Measurements from ENCODE around the gene FAM83D. TPM values are rescaled to one million over a fixed set of nuclear protein-coding genes. Genes with fewer than 3 reads are reported as not detected.

Gene FAM83D
- total and polyA plus RNA-seq, 2 donors from 2014 or later, result 0.79 to 1.2 TPM

GRCh38 chr20:38979842-38980241, 53.6 kb downstream of the FAM83D start:
- TF ChIP-seq CTCF (IDR thresholded peaks at IDR 0.05; ENCODE audit: borderline replicate concordance, extremely low read depth, insufficient read depth), result no peak
- H3K4me3 ChIP-seq (ENCODE audit: low read length in 3 of 3), result no peak overlapping the region
- H3K9ac ChIP-seq (ENCODE audit: low read length in 3 of 3), result no peak overlapping the region
- no peak overlapping the region for H3K27ac ChIP-seq (ENCODE audit: low read depth in 2 of 2, low read length in 2 of 2)
- H3K27me3 ChIP-seq (ENCODE audit: control insufficient read depth, insufficient read depth, low read length), result no peaks in the 10 kb centered on the region
- DNase-seq, result no peak
- no peak for FAIRE-seq
- H3K36me3 ChIP-seq (ENCODE audit: control insufficient read depth in 2 of 3, insufficient read depth in 3 of 3, low read length in 3 of 3), result peaks cover 0 to 2% (median 0%) of the 10 kb centered on the region in 3 donors
- H3K4me1 ChIP-seq (ENCODE audit: control insufficient read depth in 2 of 3, insufficient read depth in 2 of 3, low read depth in 1 of 3, low read length in 3 of 3), result peaks cover 0 to under 1% (median 0%) of the 10 kb centered on the region in 3 donors
- H3K9me3 ChIP-seq (ENCODE audit: control insufficient read depth in 2 of 3, insufficient read depth in 1 of 3, low read length in 3 of 3), result no peaks in the 10 kb centered on the region
- intact Hi-C loops (cut with DNase I), result no loop called here

- no peaks in the 10 kb centered on the region for H3K9me3 ChIP-seq (ENCODE audit: control insufficient read depth in 2 of 3, insufficient read depth in 1 of 3, low read length in 3 of 3)
- no peak overlapping the region for H3K27ac ChIP-seq (ENCODE audit: low read depth in 2 of 2, low read length in 2 of 2)
- H3K4me3 ChIP-seq (ENCODE audit: low read length in 3 of 3), result no peak overlapping the region
- no peaks in the 10 kb centered on the region for H3K27me3 ChIP-seq (ENCODE audit: control insufficient read depth, insufficient read depth, low read length)
- FAIRE-seq, result no peak
- H3K4me1 ChIP-seq (ENCODE audit: control insufficient read depth in 2 of 3, insufficient read depth in 2 of 3, low read depth in 1 of 3, low read length in 3 of 3), result peaks cover 0 to 17% (median 6%) of the 10 kb centered on the region in 3 donors
- no peaks in the 10 kb centered on the region for H3K36me3 ChIP-seq (ENCODE audit: control insufficient read depth in 2 of 3, insufficient read depth in 3 of 3, low read length in 3 of 3)
- no peak for DNase-seq
- intact Hi-C loops (cut with DNase I), result no loop called here
- TF ChIP-seq CTCF (IDR thresholded peaks at IDR 0.05; ENCODE audit: borderline replicate concordance, extremely low read depth, insufficient read depth), result no peak
- no peak overlapping the region for H3K9ac ChIP-seq (ENCODE audit: low read length in 3 of 3)
Measured at GRCh38 chr20:38982291-38982690, 56.1 kb downstream of the FAM83D start.

GRCh38 chr20:38985060-38985459, 58.8 kb downstream of the FAM83D start:
- peaks cover 0 to 3% (median 0%) of the 10 kb centered on the region in 3 donors for H3K36me3 ChIP-seq (ENCODE audit: control insufficient read depth in 2 of 3, insufficient read depth in 3 of 3, low read length in 3 of 3)
- no peak overlapping the region for H3K9ac ChIP-seq (ENCODE audit: low read length in 3 of 3)
- TF ChIP-seq CTCF (IDR thresholded peaks at IDR 0.05; ENCODE audit: borderline replicate concordance, extremely low read depth, insufficient read depth), result no peak
- H3K4me3 ChIP-seq (ENCODE audit: low read length in 3 of 3), result no peak overlapping the region
- peaks cover 0 to 18% (median 6%) of the 10 kb centered on the region in 3 donors for H3K4me1 ChIP-seq (ENCODE audit: control insufficient read depth in 2 of 3, insufficient read depth in 2 of 3, low read depth in 1 of 3, low read length in 3 of 3)
- FAIRE-seq (no peak), DNase-seq (no peak)
- no peaks in the 10 kb centered on the region for H3K27me3 ChIP-seq (ENCODE audit: control insufficient read depth, insufficient read depth, low read length)
- intact Hi-C loops (cut with DNase I), result no loop called here
- peak overlapping the region; percentile 59 to 73 for H3K27ac ChIP-seq (ENCODE audit: low read depth in 2 of 2, low read length in 2 of 2)
- no peaks in the 10 kb centered on the region for H3K9me3 ChIP-seq (ENCODE audit: control insufficient read depth in 2 of 3, insufficient read depth in 1 of 3, low read length in 3 of 3)
